WI38 (cell line): ENCODE results near the gene GLI1.

ENCODE experiments used
- H3K4me3 ChIP-seq: 2 replicates; pipeline ENCODE4 v1.5.1; 2011; ENCODE audit warnings: low read depth, mild to moderate bottlenecking, control low read depth, low read length
- TF ChIP-seq, protein P1 (sequence below): IDR thresholded peaks from 2 replicates; pipeline ENCODE4 v1.5.1; 2012; ENCODE audit warnings: low read depth, mild to moderate bottlenecking, control low read depth, low read length

The GLI1 gene

DNA sequence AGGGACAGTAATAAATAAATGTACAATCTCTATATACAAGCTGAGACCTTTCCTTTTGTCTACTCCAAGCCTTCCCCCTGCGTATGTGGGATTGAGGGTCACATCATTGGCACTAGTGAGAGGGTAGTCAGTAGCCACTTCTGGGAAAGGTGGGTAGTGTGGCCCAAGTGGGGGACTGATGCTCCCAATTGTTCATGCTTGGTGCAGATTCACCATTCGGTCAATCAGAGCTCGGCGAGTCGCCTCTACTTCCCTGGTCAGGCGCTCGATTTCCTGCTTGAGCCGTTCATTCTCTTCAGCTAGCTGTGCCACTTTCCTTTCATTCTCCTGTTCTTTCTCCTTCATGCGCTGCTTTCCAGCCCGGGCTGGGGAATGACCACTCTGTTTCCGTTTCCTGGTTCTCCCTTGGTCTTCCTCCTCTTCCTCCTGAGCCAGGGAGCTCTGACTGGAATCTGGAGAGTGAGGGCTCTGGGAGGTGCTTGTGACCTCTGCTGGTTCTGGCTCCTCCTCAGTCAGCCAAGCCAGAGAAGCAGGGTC is 57.1 kb downstream of the GLI1 start:
- TF ChIP-seq, protein P1, sequence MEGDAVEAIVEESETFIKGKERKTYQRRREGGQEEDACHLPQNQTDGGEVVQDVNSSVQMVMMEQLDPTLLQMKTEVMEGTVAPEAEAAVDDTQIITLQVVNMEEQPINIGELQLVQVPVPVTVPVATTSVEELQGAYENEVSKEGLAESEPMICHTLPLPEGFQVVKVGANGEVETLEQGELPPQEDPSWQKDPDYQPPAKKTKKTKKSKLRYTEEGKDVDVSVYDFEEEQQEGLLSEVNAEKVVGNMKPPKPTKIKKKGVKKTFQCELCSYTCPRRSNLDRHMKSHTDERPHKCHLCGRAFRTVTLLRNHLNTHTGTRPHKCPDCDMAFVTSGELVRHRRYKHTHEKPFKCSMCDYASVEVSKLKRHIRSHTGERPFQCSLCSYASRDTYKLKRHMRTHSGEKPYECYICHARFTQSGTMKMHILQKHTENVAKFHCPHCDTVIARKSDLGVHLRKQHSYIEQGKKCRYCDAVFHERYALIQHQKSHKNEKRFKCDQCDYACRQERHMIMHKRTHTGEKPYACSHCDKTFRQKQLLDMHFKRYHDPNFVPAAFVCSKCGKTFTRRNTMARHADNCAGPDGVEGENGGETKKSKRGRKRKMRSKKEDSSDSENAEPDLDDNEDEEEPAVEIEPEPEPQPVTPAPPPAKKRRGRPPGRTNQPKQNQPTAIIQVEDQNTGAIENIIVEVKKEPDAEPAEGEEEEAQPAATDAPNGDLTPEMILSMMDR, result no peak
- no peak overlapping the region for H3K4me3 ChIP-seq

DNA sequence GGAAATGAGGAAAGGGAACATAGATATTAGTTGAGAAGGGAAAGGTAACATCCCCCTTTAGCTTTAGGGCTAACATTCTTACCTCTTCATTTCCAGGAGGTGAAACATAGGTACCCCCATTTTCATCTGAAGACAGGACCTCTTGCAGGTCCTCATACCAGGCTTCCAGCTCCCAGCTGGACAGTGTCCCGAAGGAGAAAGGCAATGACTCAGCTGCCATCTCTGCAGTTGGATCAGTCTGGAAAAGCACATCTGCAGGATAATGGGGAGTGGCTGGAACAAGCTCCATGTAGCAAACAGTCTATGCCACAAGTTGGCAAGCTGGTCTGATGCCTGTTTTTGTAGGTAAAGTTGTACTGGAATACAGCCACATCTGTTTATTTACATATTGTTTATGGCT is 57.6 kb downstream of the GLI1 start:
- no peak overlapping the region for H3K4me3 ChIP-seq
- TF ChIP-seq, protein P1, result no peak

DNA sequence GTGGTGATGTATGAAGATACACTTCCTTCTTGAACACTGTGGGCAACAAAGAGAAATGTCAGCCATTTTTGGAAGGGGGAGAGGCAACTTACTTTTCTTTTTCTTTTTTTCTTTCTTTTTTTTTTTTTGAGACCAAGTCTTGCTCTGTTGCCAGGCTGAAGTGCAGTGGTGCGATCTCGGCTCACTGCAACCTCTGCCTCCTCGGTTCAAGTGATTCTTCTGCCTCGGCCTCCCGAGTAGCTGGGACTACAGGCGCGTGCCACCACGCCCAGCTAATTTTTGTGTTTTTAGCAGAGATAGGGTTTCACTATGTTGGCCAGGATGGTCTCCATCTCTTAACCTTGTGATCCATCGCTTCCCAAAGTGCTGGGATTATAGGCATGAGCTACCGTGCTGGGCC is 58.1 kb downstream of the GLI1 start:
- peak overlapping the region; percentile 99 for H3K4me3 ChIP-seq

DNA sequence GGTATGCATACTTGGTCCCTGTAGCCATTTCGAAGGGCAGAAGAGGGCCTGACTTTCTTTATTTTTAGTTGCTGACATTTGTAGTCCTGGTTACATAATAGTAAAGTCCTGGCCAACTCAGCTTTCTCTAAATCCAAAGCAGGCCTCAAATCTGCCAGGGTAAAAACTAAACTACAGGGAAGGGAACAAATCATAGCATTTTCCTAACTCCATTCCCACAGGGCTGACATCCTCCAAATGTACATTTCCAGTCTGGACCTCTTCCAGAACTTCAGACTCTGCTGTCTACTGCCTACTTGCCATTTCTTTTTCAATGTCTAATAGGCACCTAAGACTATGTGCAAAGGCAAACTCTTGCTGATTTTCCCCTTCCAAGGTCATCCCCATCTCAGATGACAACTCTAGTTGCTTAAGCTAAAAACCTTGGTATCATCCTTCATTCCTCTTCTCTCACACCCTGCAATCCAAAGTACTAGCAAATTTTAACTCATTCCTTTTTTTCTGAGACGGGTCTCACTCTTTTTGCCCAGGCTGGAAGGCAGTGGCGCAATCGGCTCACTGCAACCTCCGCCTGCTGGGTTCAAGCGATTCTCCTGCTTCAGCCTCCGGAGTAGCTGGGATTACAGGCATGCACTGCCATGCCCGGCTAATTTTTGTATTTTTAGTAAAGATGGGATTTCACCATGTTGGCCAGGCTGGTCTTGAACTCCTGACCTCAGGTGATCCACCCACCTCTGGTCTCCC is 58.8 kb downstream of the GLI1 start:
- H3K4me3 ChIP-seq, result peak overlapping the region; percentile 99
- TF ChIP-seq, protein P1, result no peak

DNA sequence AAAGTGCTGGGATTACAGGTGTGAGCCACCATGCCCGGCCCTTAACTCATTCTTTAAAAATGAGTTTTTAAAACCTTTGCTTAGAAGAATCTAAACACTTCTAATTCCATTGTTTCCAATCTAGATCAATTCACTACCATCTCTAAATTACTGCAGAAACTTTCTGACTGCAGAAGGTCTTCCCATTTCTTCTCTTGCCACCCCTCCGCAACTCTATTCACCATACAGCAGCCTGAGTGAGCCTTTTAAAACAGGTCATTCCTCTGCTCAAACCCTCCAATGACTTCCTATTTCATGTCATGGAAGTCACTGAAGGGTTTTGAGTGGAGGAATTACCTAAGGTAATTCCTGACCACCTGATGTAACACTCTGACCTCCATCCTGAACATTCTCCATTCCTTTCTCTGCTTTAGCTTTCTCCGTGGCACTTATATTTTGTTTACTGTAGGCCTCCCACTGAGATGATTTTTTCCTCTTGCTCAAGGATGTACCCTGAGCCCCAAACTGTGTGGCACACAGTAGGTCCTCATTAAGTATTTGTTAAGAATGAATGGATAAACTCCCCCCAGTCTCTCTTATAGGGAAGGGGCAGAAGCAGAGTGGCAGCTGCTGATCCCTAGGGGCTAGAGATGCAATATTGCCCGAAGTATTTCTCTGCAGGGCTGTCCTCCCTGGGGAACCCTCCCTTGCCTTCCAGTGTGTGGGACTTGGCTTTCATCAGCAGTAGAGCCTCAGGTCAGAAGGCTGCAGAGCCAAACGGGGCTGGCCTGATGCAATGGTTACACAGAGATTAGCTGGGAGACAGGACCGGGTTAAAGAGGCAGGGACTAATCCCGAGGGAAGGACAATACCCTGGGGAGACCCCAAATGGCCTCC is 59.6 kb downstream of the GLI1 start:
- TF ChIP-seq, protein P1, result no peak
- H3K4me3 ChIP-seq, result peak overlapping the region; percentile 99

DNA sequence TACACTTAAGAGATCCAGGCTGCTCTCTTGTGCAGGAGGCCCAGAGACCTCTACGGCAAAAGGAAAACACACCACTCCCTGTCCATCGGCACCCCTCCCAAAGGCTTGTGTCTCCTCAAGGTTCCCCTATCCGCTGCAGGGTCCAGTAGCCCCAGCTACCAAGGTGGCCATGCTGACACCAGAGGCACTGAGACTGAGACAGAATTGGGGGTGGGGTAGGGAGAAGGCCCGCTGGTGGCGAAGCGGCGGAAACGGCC is 60.1 kb downstream of the GLI1 start:
- H3K4me3 ChIP-seq, result peak overlapping the region; percentile 99
- TF ChIP-seq, protein P1, result no peak

DNA sequence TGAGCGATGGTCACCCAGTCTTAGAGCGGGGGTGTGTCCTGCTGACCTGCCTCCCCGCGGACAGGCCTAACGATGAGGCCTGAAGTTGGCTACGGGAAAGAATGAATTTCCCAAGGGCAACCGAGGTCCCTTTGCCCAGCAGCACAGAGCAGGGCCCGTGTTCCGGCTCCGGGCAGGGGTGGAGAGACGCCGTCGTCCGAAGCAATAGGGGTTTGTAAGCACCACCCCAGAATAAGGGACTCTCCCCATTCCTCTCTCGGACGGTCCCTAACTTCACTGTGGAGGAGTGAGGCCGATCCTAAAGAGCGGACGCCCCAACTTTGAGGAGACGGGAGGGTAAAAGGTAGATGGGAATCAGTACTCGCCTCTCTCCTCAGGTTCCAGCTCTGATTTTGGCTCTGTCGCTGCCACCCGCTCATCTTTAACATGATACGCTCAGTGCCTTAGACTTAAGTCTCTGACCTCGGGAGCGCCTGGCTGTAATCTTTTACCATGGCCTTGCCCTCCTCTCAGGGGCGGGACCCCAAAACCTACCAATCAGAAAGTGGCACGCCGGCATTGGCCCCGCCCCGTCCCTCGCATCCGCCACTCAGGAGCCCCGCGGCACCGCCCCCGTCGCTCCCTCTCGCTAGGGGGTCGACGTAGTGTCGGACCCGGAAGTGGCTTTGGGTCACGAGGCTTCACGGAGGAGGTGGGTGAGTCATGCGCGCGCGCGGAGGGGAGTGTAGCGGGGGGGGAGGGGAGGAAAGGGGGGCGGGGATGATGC is 60.7 kb downstream of the GLI1 start, which contains the start of gene DDIT3:
Gene DDIT3 (minus strand): TSS at position 462 of the 766 bp plus-strand sequence. CDS start 3,108 bp downstream, outside the sequence.
- peak within 1 kb of the TSS; percentile 99 for H3K4me3 ChIP-seq
- TF ChIP-seq, protein P1, result no peak
